Measurements from ENCODE around the gene APBA1.

The APBA1 gene

GRCh38 chr9:69671879-69672595 is at the start of gene APBA1:
APBA1 (minus strand) TSS chr9:69672371.
- Mint-ChIP-seq H3K27ac (no peak within 1 kb of the TSS), H3K4me3 (peak within 1 kb of the TSS; percentile 74), H3K4me1 (peaks cover 10% of the 10 kb centered on the region), H3K27me3 (peaks cover 22% of the 10 kb centered on the region), H3K36me3 (ENCODE audit: low read depth) (no peaks in the 10 kb centered on the region), H3K9me3 (no peaks in the 10 kb centered on the region)
- ATAC-seq (peak; percentile 22), DNase-seq (peak; percentile 33)

GRCh38 chr9:69719983-69720382 is 47.8 kb upstream of the APBA1 start:
- no peaks in the 10 kb centered on the region for H3K27me3 Mint-ChIP-seq
- H3K36me3 Mint-ChIP-seq (ENCODE audit: low read depth): peaks cover 49% of the 10 kb centered on the region
- H3K9me3 Mint-ChIP-seq: no peaks in the 10 kb centered on the region
- no peak overlapping the region for H3K27ac Mint-ChIP-seq
- ATAC-seq (no peak), DNase-seq (no peak)
- H3K4me3 Mint-ChIP-seq: no peak overlapping the region
- no peaks in the 10 kb centered on the region for H3K4me1 Mint-ChIP-seq

GRCh38 chr9:69719367-69719766 is 47.2 kb upstream of the APBA1 start:
- H3K27me3 Mint-ChIP-seq: no peaks in the 10 kb centered on the region
- H3K4me3 Mint-ChIP-seq: no peak overlapping the region
- ATAC-seq (no peak), DNase-seq (no peak)
- no peak overlapping the region for H3K27ac Mint-ChIP-seq
- no peaks in the 10 kb centered on the region for H3K9me3 Mint-ChIP-seq
- no peaks in the 10 kb centered on the region for H3K4me1 Mint-ChIP-seq
- H3K36me3 Mint-ChIP-seq (ENCODE audit: low read depth): peaks cover 45% of the 10 kb centered on the region

- Mint-ChIP-seq H3K27ac (no peak overlapping the region), H3K36me3 (ENCODE audit: low read depth) (peaks cover 42% of the 10 kb centered on the region), H3K4me3 (no peak overlapping the region), H3K27me3 (no peaks in the 10 kb centered on the region), H3K9me3 (no peaks in the 10 kb centered on the region), H3K4me1 (no peaks in the 10 kb centered on the region)
- DNase-seq (no peak), ATAC-seq (no peak)
Measured at GRCh38 chr9:69718218-69718617, 46.0 kb upstream of the APBA1 start.

- Mint-ChIP-seq H3K4me1 (no peaks in the 10 kb centered on the region), H3K36me3 (ENCODE audit: low read depth) (peaks cover 31% of the 10 kb centered on the region), H3K27me3 (no peaks in the 10 kb centered on the region), H3K4me3 (no peak overlapping the region), H3K9me3 (no peaks in the 10 kb centered on the region), H3K27ac (no peak overlapping the region)
- DNase-seq (no peak), ATAC-seq (no peak)
Measured at GRCh38 chr9:69715825-69716224, 43.7 kb upstream of the APBA1 start.

GRCh38 chr9:69715096-69715495 is 42.9 kb upstream of the APBA1 start:
- no peak overlapping the region for H3K4me3 Mint-ChIP-seq
- no peaks in the 10 kb centered on the region for H3K9me3 Mint-ChIP-seq
- DNase-seq: no peak
- H3K4me1 Mint-ChIP-seq: no peaks in the 10 kb centered on the region
- no peaks in the 10 kb centered on the region for H3K27me3 Mint-ChIP-seq
- peaks cover 32% of the 10 kb centered on the region for H3K36me3 Mint-ChIP-seq (ENCODE audit: low read depth)
- ATAC-seq: no peak
- H3K27ac Mint-ChIP-seq: no peak overlapping the region

GRCh38 chr9:69697475-69697874 is 25.3 kb upstream of the APBA1 start:
- Mint-ChIP-seq H3K9me3 (peaks cover 52% of the 10 kb centered on the region), H3K4me1 (no peaks in the 10 kb centered on the region), H3K27me3 (peaks cover 11% of the 10 kb centered on the region), H3K27ac (no peak overlapping the region), H3K36me3 (ENCODE audit: low read depth) (peaks cover 5% of the 10 kb centered on the region), H3K4me3 (no peak overlapping the region)
- ATAC-seq (no peak), DNase-seq (no peak)

- Mint-ChIP-seq H3K27ac (no peak overlapping the region), H3K4me1 (no peaks in the 10 kb centered on the region), H3K36me3 (ENCODE audit: low read depth) (peaks cover 5% of the 10 kb centered on the region), H3K27me3 (peaks cover 11% of the 10 kb centered on the region), H3K4me3 (no peak overlapping the region), H3K9me3 (peaks cover 50% of the 10 kb centered on the region)
- ATAC-seq (no peak), DNase-seq (no peak)
Measured at GRCh38 chr9:69696802-69697201, 24.6 kb upstream of the APBA1 start.

- no peak for ATAC-seq
- Mint-ChIP-seq H3K4me1 (no peaks in the 10 kb centered on the region), H3K27ac (no peak overlapping the region), H3K9me3 (peaks cover 9% of the 10 kb centered on the region), H3K27me3 (peaks cover 14% of the 10 kb centered on the region), H3K36me3 (ENCODE audit: low read depth) (no peaks in the 10 kb centered on the region), H3K4me3 (no peak overlapping the region)
- no peak for DNase-seq
Measured at GRCh38 chr9:69689991-69690538, 17.9 kb upstream of the APBA1 start.

- Mint-ChIP-seq H3K27me3 (peaks cover 3% of the 10 kb centered on the region), H3K36me3 (ENCODE audit: low read depth) (no peaks in the 10 kb centered on the region), H3K4me1 (no peaks in the 10 kb centered on the region), H3K27ac (no peak overlapping the region), H3K9me3 (no peaks in the 10 kb centered on the region), H3K4me3 (no peak overlapping the region)
- ATAC-seq (no peak), DNase-seq (no peak)
Measured at GRCh38 chr9:69683927-69684326, 11.8 kb upstream of the APBA1 start.

GRCh38 chr9:69678843-69679538 is 6.8 kb upstream of the APBA1 start:
- DNase-seq (no peak), ATAC-seq (no peak)
- Mint-ChIP-seq H3K9me3 (no peaks in the 10 kb centered on the region), H3K4me1 (peaks cover 6% of the 10 kb centered on the region), H3K27me3 (peaks cover 6% of the 10 kb centered on the region), H3K27ac (no peak overlapping the region), H3K36me3 (ENCODE audit: low read depth) (no peaks in the 10 kb centered on the region), H3K4me3 (no peak overlapping the region)

- H3K4me3 Mint-ChIP-seq: no peak overlapping the region
- ATAC-seq (no peak), DNase-seq (no peak)
- peaks cover 6% of the 10 kb centered on the region for H3K27me3 Mint-ChIP-seq
- no peak overlapping the region for H3K27ac Mint-ChIP-seq
- H3K36me3 Mint-ChIP-seq (ENCODE audit: low read depth): no peaks in the 10 kb centered on the region
- no peaks in the 10 kb centered on the region for H3K9me3 Mint-ChIP-seq
- peaks cover 10% of the 10 kb centered on the region for H3K4me1 Mint-ChIP-seq
Measured at GRCh38 chr9:69677931-69678330, 5.8 kb upstream of the APBA1 start.

GRCh38 chr9:69675563-69675962 is 3.4 kb upstream of the APBA1 start:
- Mint-ChIP-seq H3K36me3 (ENCODE audit: low read depth) (no peaks in the 10 kb centered on the region), H3K27me3 (peaks cover 20% of the 10 kb centered on the region), H3K27ac (no peak overlapping the region), H3K4me1 (peaks cover 10% of the 10 kb centered on the region), H3K9me3 (no peaks in the 10 kb centered on the region), H3K4me3 (no peak overlapping the region)
- no peak for ATAC-seq
- DNase-seq: no peak

- DNase-seq (no peak), ATAC-seq (no peak)
- Mint-ChIP-seq H3K4me3 (no peak overlapping the region), H3K27me3 (peaks cover 22% of the 10 kb centered on the region), H3K9me3 (no peaks in the 10 kb centered on the region), H3K36me3 (ENCODE audit: low read depth) (no peaks in the 10 kb centered on the region), H3K27ac (no peak overlapping the region), H3K4me1 (peaks cover 10% of the 10 kb centered on the region)
Measured at GRCh38 chr9:69674716-69675438, 2.7 kb upstream of the APBA1 start.

Data from activated naive CD8-positive, alpha-beta T cell treated with anti-CD3 and anti-CD28 coated beads, Interleukin-2, amount 50 U/mL, for 24 hours (primary cell).